ENCODE results near the gene CD46. TPM values are rescaled to one million over a fixed set of nuclear protein-coding genes. Genes with fewer than 3 reads are reported as not detected.
A peak's percentile ranks its signal among the peaks of the same experiment; 100 is the strongest.
"Not testable (repeated sequence)": the region's sequence is repeated elsewhere in the genome, so short reads cannot be mapped to it uniquely, and the experiment has no call there.

CD46 gene
- total RNA-seq, 1 donor from 2014 or later, result 97.3 TPM

- Mint-ChIP-seq H3K9me3 (ENCODE audit: unreplicated experiment) (no peaks in the 10 kb centered on the region), H3K27ac (ENCODE audit: unreplicated experiment) (no peak overlapping the region), H3K4me3 (ENCODE audit: unreplicated experiment) (no peak overlapping the region), H3K27me3 (ENCODE audit: unreplicated experiment) (no peaks in the 10 kb centered on the region), H3K4me1 (ENCODE audit: unreplicated experiment) (peaks cover 15% of the 10 kb centered on the region), H3K36me3 (ENCODE audit: unreplicated experiment) (no peaks in the 10 kb centered on the region)
- DNase-seq (ENCODE audit: extremely low spot score, unreplicated experiment), result no peak
- TF ChIP-seq, protein P1, sequence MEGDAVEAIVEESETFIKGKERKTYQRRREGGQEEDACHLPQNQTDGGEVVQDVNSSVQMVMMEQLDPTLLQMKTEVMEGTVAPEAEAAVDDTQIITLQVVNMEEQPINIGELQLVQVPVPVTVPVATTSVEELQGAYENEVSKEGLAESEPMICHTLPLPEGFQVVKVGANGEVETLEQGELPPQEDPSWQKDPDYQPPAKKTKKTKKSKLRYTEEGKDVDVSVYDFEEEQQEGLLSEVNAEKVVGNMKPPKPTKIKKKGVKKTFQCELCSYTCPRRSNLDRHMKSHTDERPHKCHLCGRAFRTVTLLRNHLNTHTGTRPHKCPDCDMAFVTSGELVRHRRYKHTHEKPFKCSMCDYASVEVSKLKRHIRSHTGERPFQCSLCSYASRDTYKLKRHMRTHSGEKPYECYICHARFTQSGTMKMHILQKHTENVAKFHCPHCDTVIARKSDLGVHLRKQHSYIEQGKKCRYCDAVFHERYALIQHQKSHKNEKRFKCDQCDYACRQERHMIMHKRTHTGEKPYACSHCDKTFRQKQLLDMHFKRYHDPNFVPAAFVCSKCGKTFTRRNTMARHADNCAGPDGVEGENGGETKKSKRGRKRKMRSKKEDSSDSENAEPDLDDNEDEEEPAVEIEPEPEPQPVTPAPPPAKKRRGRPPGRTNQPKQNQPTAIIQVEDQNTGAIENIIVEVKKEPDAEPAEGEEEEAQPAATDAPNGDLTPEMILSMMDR (IDR thresholded peaks at IDR 0.05), result no peak
These were observed 4.0 kb upstream of the CD46 start for GRCh38 chr1:207747627-207748492.

DNA sequence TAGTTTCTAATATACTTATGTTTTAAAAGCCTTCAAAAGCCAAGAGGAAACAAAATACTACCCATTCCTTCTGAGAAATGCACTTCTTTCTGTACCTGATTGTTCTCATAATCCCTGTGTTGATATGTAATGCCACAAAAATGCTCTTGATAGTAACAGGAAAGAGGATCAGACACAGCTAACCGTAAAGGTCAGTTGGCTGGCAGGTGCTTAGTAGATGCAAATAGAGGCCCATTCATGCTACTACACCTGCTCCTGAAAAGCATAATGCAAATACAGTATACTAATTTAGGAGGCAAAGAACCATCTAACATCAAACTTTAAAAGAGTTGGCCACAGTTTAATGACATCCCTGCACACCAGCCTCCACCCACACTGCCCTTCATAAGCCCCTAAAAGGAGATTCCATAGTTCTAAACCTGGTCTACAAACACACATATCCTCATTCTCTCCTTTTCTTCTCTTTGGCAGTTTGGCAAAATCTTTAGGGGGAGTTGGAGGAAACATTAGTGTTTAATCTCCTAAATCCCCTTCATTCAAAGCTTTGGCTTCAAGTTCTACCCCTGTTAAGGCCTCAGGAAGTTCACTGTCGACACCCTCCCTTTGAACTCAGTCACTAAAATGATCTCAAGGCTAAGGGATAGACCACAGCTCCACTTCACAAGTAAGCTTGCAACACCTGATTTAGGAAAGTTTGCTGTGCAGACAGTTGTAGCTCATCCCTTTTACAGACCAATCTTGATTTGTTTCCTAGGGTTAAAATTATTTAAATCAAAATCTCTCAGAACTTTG lies 2.9 kb upstream of the CD46 start:
- no peaks in the 10 kb centered on the region for H3K9me3 Mint-ChIP-seq (ENCODE audit: unreplicated experiment)
- H3K27me3 Mint-ChIP-seq (ENCODE audit: unreplicated experiment), result no peaks in the 10 kb centered on the region
- TF ChIP-seq, protein P1 (IDR thresholded peaks at IDR 0.05), result no peak
- H3K36me3 Mint-ChIP-seq (ENCODE audit: unreplicated experiment), result no peaks in the 10 kb centered on the region
- no peak for DNase-seq (ENCODE audit: extremely low spot score, unreplicated experiment)
- peaks cover 24% of the 10 kb centered on the region for H3K4me1 Mint-ChIP-seq (ENCODE audit: unreplicated experiment)
- H3K4me3 Mint-ChIP-seq (ENCODE audit: unreplicated experiment), result no peak overlapping the region
- no peak overlapping the region for H3K27ac Mint-ChIP-seq (ENCODE audit: unreplicated experiment)

DNA sequence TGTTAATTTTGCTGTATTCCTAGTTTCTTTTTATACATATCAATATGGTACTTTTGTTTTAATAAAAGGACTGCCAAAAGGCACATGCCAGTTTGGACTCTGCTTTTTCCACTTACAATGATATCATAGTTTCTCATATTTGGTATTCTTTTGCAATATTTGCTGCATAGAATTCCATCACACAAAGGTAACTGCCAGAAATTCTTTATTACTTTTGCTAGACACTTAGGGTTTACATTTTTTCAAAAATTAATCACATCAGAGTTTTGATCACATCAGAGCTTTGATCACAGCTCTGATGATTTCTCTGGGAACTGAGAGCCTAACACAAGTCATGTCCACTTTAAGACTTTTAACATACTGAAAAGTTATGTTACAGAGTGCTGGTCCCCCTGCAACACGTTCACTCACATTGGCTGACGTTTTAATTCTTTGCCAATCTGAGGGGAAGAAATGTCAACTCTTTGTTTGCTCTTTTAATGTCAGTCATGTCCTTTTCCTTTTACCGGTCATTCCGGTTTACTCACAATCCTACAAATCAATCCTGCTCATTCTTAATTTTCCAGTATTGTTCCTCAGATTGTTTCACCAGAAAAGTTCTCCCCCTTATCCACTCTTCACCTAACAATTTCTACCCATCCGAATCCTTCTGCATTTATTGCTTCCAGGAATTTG lies 1.1 kb upstream of the CD46 start:
- H3K27ac Mint-ChIP-seq (ENCODE audit: unreplicated experiment), result peak overlapping the region; percentile 96

GRCh38 chr1:207751463-207751789 lies 428 bp upstream of the CD46 start:
- H3K9me3 Mint-ChIP-seq (ENCODE audit: unreplicated experiment); H3K27me3 Mint-ChIP-seq (ENCODE audit: unreplicated experiment); H3K36me3 Mint-ChIP-seq (ENCODE audit: unreplicated experiment); DNase-seq (ENCODE audit: extremely low spot score, unreplicated experiment): not testable (repeated sequence)
- peaks cover 29% of the 10 kb centered on the region for H3K4me1 Mint-ChIP-seq (ENCODE audit: unreplicated experiment)
- H3K4me3 Mint-ChIP-seq (ENCODE audit: unreplicated experiment), result peak overlapping the region; percentile 97
- H3K27ac Mint-ChIP-seq (ENCODE audit: unreplicated experiment), result peak overlapping the region; percentile 96

More for the DNA sequence above, 1.1 kb upstream of the CD46 start:
- no peaks in the 10 kb centered on the region for H3K9me3 Mint-ChIP-seq (ENCODE audit: unreplicated experiment)
- peak overlapping the region; percentile 97 for H3K4me3 Mint-ChIP-seq (ENCODE audit: unreplicated experiment)
- no peaks in the 10 kb centered on the region for H3K36me3 Mint-ChIP-seq (ENCODE audit: unreplicated experiment)
- TF ChIP-seq, protein P1 (IDR thresholded peaks at IDR 0.05), result no peak
- H3K4me1 Mint-ChIP-seq (ENCODE audit: unreplicated experiment), result peaks cover 29% of the 10 kb centered on the region
- no peak for DNase-seq (ENCODE audit: extremely low spot score, unreplicated experiment)
- H3K27me3 Mint-ChIP-seq (ENCODE audit: unreplicated experiment), result no peaks in the 10 kb centered on the region

GRCh38 chr1:207752456-207752998 lies 673 bp downstream of the CD46 start:
- peak overlapping the region; percentile 97 for H3K4me3 Mint-ChIP-seq (ENCODE audit: unreplicated experiment)
- no peak for DNase-seq (ENCODE audit: extremely low spot score, unreplicated experiment)
- H3K36me3 Mint-ChIP-seq (ENCODE audit: unreplicated experiment), result peaks cover 4% of the 10 kb centered on the region
- H3K4me1 Mint-ChIP-seq (ENCODE audit: unreplicated experiment), result peaks cover 29% of the 10 kb centered on the region
- no peaks in the 10 kb centered on the region for H3K27me3 Mint-ChIP-seq (ENCODE audit: unreplicated experiment)
- peak overlapping the region; percentile 96 for H3K27ac Mint-ChIP-seq (ENCODE audit: unreplicated experiment)
- no peaks in the 10 kb centered on the region for H3K9me3 Mint-ChIP-seq (ENCODE audit: unreplicated experiment)
- TF ChIP-seq, protein P1 (IDR thresholded peaks at IDR 0.05), result no peak
